Measurements from ENCODE around the gene RGSL1.
"Not testable (repeated sequence)": the region's sequence is repeated elsewhere in the genome, so short reads cannot be mapped to it uniquely, and the experiment has no call there.

Gene RGSL1

GRCh38 chr1:182476625-182477024 lies 26.7 kb downstream of the RGSL1 start:
- DNase-seq (ENCODE audit: insufficient read length, low spot score) (no peak), FAIRE-seq (no peak)
- TF ChIP-seq POLR2A (IDR thresholded peaks at IDR 0.05; ENCODE audit: low read depth, low read length) = no peak

GRCh38 chr1:182478238-182478637 lies 28.3 kb downstream of the RGSL1 start:
- FAIRE-seq = no peak
- no peak for TF ChIP-seq POLR2A (IDR thresholded peaks at IDR 0.05; ENCODE audit: low read depth, low read length)
- no peak for DNase-seq (ENCODE audit: insufficient read length, low spot score)

DNA sequence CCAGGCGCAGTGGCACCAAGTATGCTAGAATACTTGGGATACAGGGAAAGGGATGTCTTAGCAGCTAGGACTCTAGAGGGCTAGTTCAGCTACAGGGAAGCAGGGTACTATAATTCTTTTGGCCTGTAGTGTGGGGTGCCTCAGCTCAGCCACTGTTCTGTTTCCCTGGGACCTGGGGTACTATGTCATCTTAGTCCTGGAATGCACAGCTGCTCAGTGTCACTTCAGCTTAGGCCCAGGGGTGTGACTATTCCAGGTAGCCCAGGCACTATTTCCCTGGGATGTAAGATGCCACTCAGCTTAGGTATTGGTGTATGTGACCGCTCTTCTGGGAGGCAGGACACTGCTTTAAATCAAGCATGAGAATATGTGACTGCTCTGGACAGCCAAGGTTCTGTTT lies 34.1 kb downstream of the RGSL1 start:
- no peak for FAIRE-seq

DNA sequence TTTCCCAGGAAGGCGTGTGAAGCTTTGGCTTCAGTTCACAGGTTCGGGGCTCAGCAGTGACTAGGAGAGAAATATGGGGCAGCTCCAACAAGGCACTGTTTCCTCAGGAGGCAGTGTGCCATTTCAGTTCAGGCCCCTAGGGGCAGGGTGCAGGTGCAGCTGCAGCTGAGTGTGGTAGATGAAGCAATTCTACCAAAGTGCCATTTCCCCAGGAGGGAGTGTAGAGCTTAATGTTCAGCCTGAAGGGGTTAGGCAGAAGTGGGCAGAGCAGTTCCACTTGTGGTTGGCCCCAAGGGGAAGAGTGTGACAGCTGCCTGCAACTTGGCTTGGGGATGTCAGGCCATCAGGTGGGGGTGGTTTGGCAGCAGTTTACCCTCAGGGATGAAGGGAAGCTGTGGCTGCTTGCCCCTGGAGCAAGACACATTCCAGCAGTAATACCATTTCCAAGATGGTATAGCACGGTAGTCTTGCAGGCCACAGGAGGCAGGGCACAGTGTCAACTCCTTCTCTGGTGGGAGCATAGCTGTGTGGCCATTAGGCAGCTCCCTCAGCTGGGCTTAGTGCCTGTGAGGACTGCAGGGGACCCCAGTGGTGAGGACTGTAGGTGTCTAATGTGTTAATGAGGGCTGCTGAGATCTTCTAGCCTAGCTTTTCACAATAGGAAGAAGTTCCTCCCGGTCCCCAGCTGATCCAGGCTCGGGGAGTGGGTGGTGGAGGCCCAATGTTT lies 34.7 kb downstream of the RGSL1 start:
- no peak for TF ChIP-seq POLR2A (IDR thresholded peaks at IDR 0.05; ENCODE audit: low read depth, low read length)
- DNase-seq (ENCODE audit: insufficient read length, low spot score) = no peak
- FAIRE-seq = no peak

More for the DNA sequence above, 34.1 kb downstream of the RGSL1 start:
- no peak for TF ChIP-seq POLR2A (IDR thresholded peaks at IDR 0.05; ENCODE audit: low read depth, low read length)
- no peak for DNase-seq (ENCODE audit: insufficient read length, low spot score)

- FAIRE-seq = no peak
Measured at GRCh38 chr1:182485861-182486260, 35.9 kb downstream of the RGSL1 start.

GRCh38 chr1:182488803-182489202 lies 38.9 kb downstream of the RGSL1 start:
- FAIRE-seq (no peak), DNase-seq (ENCODE audit: insufficient read length, low spot score) (no peak)
- TF ChIP-seq POLR2A (IDR thresholded peaks at IDR 0.05; ENCODE audit: low read depth, low read length) = no peak

More at GRCh38 chr1:182485861-182486260, 35.9 kb downstream of the RGSL1 start:
- DNase-seq (ENCODE audit: insufficient read length, low spot score) = no peak
- no peak for TF ChIP-seq POLR2A (IDR thresholded peaks at IDR 0.05; ENCODE audit: low read depth, low read length)

DNA sequence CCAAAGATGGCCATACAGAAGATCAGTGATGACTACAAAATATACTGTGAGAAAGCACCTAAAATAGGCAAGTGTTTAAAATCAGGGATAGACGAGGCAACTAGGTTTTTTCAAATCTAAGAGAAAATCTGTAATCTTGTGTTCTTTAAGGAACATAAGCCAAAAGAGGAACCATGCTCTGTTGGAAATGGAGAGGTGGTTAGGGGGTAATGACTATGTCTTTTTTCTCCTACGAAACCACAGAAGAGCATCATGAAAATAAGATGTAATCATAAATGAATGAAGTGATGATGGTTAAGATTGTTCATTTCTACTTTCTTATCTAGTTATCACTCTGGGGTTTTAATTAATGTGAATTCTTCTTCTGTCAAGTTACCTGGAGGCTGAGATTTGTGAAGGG lies 43.1 kb downstream of the RGSL1 start:
- no peak for FAIRE-seq
- DNase-seq (ENCODE audit: insufficient read length, low spot score) = no peak
- no peak for TF ChIP-seq POLR2A (IDR thresholded peaks at IDR 0.05; ENCODE audit: low read depth, low read length)

DNA sequence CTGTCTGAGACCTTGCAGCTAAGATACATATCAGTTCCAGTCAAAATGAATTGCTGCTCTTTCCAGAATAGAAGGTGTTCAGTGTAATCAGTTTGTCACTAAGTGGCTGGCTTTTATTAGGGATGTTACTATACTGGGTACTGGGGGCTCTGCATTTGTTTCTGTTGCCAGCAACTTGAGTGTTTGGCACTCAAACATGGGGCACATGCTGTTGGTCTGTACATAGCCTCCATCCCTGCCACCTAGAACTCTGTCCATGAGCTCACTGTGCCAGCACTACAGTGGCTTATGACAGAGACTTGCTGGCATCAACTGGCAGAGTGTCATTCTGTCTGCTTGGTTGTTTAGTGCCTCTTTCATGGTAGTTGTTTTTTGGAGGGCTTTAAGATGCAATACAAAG lies 45.1 kb downstream of the RGSL1 start:
- FAIRE-seq = no peak
- no peak for TF ChIP-seq POLR2A (IDR thresholded peaks at IDR 0.05; ENCODE audit: low read depth, low read length)
- DNase-seq (ENCODE audit: insufficient read length, low spot score) = no peak

- DNase-seq (ENCODE audit: insufficient read length, low spot score) (no peak), FAIRE-seq (no peak)
- no peak for TF ChIP-seq POLR2A (IDR thresholded peaks at IDR 0.05; ENCODE audit: low read depth, low read length)
Measured at GRCh38 chr1:182495693-182496092, 45.7 kb downstream of the RGSL1 start.

GRCh38 chr1:182507685-182508084 lies 57.7 kb downstream of the RGSL1 start:
- DNase-seq (ENCODE audit: insufficient read length, low spot score) (no peak), FAIRE-seq (no peak)
- no peak for TF ChIP-seq POLR2A (IDR thresholded peaks at IDR 0.05; ENCODE audit: low read depth, low read length)

DNA sequence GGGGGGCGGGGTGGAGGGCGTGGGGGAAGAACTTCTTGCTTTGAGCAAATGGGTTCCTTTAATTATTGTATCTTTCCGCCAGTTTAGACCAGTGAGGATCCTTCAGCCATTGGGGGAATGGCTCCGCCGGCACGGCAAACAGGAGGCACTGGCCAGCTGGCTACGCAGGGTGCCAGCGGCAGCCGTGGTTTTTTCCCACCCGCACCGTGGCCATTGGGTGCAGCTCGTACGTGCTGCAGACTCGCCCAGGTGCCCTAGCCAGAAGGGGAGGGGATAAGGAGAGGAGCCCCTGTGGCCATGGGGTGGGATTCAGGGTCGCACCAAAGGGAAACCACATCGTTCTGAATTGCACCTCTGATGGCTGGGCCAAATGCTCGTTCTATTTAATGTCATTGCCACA lies 65.6 kb downstream of the RGSL1 start:
- no peak for FAIRE-seq
- no peak for DNase-seq (ENCODE audit: insufficient read length, low spot score)
- no peak for TF ChIP-seq POLR2A (IDR thresholded peaks at IDR 0.05; ENCODE audit: low read depth, low read length)

DNA sequence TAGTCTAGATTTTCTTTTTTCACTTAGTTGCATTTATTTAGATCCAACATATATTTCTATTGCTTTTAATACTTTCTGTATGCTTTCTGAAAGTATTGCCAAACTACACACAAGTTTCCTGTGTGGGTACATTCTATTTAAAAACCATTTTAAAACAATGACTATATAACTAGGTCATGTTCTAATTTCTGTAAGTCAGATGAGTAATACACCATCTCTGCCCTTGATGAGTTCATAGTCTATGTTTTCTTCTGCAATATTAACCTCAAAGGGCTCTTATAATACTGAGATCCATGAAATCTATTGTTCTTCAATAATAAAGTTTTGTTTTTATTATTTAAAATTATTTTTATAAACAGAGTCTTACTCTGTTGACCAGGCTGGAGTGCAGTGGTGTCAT lies 70.8 kb downstream of the RGSL1 start:
- TF ChIP-seq POLR2A (IDR thresholded peaks at IDR 0.05; ENCODE audit: low read depth, low read length) = no peak
- FAIRE-seq (no peak), DNase-seq (ENCODE audit: insufficient read length, low spot score) (no peak)

DNA sequence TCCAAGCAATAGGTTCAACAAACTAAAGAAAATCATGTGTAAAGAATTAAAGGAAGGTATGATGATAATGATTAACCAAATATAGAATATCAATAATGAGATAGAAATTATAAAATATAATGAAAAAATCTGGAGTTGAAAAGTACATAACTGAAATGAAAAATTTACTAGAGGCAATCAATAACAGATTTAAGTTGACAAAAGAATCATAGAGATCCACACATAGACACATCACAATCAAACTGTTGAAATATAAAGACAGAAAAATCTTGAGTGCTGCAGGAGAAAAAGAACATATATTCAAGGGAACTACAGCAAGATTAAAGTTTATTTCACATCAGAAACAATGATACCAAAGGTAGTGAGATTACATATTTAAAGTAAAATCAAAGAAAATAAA lies 75.4 kb downstream of the RGSL1 start:
- no peak for FAIRE-seq
- DNase-seq (ENCODE audit: insufficient read length, low spot score) = no peak
- TF ChIP-seq POLR2A (IDR thresholded peaks at IDR 0.05; ENCODE audit: low read depth, low read length) = no peak

GRCh38 chr1:182527680-182528079 lies 77.7 kb downstream of the RGSL1 start:
- FAIRE-seq (no peak), DNase-seq (ENCODE audit: insufficient read length, low spot score) (no peak)
- no peak for TF ChIP-seq POLR2A (IDR thresholded peaks at IDR 0.05; ENCODE audit: low read depth, low read length)

DNA sequence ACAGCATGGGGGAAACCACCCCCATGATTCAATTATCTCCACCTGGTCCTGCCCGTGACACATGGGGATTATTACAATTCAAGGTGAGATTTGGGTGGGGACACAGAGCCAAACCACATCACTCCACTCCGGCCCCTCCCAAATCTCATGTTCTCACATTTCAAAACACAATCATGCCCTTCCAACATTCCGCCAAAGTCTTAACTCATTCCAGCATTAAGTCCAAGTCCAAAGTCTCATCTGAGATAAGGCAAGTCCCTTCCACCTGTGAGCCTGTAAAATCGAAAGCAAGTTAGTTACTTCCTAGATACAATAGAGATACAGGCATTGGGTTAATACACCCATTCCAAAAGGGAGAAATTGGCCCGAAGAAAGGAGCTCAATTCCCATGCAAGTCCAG lies 78.3 kb downstream of the RGSL1 start:
- DNase-seq (ENCODE audit: insufficient read length, low spot score); FAIRE-seq: not testable (repeated sequence)

GRCh38 chr1:182533896-182534295 lies 84.0 kb downstream of the RGSL1 start:
- no peak for TF ChIP-seq POLR2A (IDR thresholded peaks at IDR 0.05; ENCODE audit: low read depth, low read length)
- FAIRE-seq (no peak), DNase-seq (ENCODE audit: insufficient read length, low spot score) (no peak)

All from H54 (cell line).